ENCODE results near the gene VNN1.

The VNN1 gene

GRCh38 chr6:132713352-132714134 is at the start of gene VNN1:
Gene VNN1 (minus strand): TSS chr6:132714055. CDS start chr6:132714035, 20 bp downstream.
- no peak for FAIRE-seq

- FAIRE-seq = no peak
These were observed 49.4 kb upstream of the VNN1 start for GRCh38 chr6:132763269-132763668.

- FAIRE-seq = no peak
These were observed 46.4 kb upstream of the VNN1 start for GRCh38 chr6:132760256-132760655.

GRCh38 chr6:132758689-132759088 is 44.8 kb upstream of the VNN1 start:
- FAIRE-seq = no peak

- no peak for FAIRE-seq
These were observed 38.4 kb upstream of the VNN1 start for GRCh38 chr6:132752255-132752654.

GRCh38 chr6:132751828-132752227 is 38.0 kb upstream of the VNN1 start:
- no peak for FAIRE-seq

GRCh38 chr6:132751306-132751705 is 37.5 kb upstream of the VNN1 start:
- FAIRE-seq = no peak

- FAIRE-seq = no peak
These were observed 36.8 kb upstream of the VNN1 start for GRCh38 chr6:132750455-132751248.

GRCh38 chr6:132749111-132749510 is 35.3 kb upstream of the VNN1 start:
- FAIRE-seq = no peak

- FAIRE-seq = no peak
These were observed 34.6 kb upstream of the VNN1 start for GRCh38 chr6:132748446-132748845.

- no peak for FAIRE-seq
These were observed 32.2 kb upstream of the VNN1 start for GRCh38 chr6:132746048-132746447.

GRCh38 chr6:132742495-132742894 is 28.6 kb upstream of the VNN1 start:
- FAIRE-seq = no peak

- no peak for FAIRE-seq
These were observed 27.4 kb upstream of the VNN1 start for GRCh38 chr6:132741281-132741680.

GRCh38 chr6:132736239-132736638 is 22.4 kb upstream of the VNN1 start:
- no peak for FAIRE-seq

GRCh38 chr6:132734694-132735236 is 20.9 kb upstream of the VNN1 start:
- no peak for FAIRE-seq

- no peak for FAIRE-seq
These were observed 20.0 kb upstream of the VNN1 start for GRCh38 chr6:132733814-132734213.

- FAIRE-seq = no peak
These were observed 19.4 kb upstream of the VNN1 start for GRCh38 chr6:132733283-132733682.

- FAIRE-seq = no peak
These were observed 17.2 kb upstream of the VNN1 start for GRCh38 chr6:132731086-132731485.

- FAIRE-seq = no peak
These were observed 16.7 kb upstream of the VNN1 start for GRCh38 chr6:132730560-132730959.

GRCh38 chr6:132728616-132729015 is 14.8 kb upstream of the VNN1 start:
- no peak for FAIRE-seq

- no peak for FAIRE-seq
These were observed 12.7 kb upstream of the VNN1 start for GRCh38 chr6:132726608-132726975.

GRCh38 chr6:132725947-132726607 is 12.2 kb upstream of the VNN1 start:
- FAIRE-seq = no peak

- FAIRE-seq = no peak
These were observed 11.6 kb upstream of the VNN1 start for GRCh38 chr6:132725471-132725870.
